ENCODE measurements around the gene DDX24.

DNA sequence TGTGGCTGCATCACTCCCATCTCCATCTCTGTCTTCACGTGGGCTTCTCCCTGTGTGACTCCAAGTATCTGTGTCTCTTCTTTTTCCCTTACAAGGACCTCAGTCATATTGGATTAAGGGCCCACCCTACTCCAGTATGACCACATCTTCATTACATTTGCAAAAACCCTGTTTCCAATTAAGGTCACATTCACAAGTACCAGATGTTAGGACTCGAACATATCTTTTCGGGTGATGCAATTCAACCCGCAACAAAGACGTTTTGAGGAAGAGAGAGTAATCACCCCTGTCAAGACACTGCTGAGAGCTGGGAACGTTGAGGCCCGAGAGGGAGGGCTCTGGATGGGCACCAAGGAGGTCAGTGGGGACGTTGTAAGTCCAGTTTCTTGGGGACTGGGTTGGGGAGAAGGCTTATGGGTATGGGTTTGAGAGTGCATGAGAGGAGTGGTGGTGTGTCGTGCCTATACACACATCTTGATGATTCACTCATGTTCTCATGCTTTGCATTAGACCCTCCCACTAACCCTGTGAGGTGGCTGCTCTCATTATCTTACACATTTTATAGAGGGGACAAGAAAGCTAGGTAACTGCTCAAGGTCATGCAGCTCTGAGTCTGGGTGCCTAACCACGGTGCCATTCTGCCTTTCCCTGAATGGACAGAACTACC, 17.5 kb upstream of the DDX24 start:
- TF ChIP-seq, protein P1, sequence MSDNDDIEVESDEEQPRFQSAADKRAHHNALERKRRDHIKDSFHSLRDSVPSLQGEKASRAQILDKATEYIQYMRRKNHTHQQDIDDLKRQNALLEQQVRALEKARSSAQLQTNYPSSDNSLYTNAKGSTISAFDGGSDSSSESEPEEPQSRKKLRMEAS (IDR thresholded peaks at IDR 0.05), result no peak
- TF ChIP-seq RAD21 (IDR thresholded peaks at IDR 0.05; ENCODE audit: low read depth) (no peak), CEBPB (IDR thresholded peaks at IDR 0.05) (no peak)
- TF ChIP-seq, protein P2, sequence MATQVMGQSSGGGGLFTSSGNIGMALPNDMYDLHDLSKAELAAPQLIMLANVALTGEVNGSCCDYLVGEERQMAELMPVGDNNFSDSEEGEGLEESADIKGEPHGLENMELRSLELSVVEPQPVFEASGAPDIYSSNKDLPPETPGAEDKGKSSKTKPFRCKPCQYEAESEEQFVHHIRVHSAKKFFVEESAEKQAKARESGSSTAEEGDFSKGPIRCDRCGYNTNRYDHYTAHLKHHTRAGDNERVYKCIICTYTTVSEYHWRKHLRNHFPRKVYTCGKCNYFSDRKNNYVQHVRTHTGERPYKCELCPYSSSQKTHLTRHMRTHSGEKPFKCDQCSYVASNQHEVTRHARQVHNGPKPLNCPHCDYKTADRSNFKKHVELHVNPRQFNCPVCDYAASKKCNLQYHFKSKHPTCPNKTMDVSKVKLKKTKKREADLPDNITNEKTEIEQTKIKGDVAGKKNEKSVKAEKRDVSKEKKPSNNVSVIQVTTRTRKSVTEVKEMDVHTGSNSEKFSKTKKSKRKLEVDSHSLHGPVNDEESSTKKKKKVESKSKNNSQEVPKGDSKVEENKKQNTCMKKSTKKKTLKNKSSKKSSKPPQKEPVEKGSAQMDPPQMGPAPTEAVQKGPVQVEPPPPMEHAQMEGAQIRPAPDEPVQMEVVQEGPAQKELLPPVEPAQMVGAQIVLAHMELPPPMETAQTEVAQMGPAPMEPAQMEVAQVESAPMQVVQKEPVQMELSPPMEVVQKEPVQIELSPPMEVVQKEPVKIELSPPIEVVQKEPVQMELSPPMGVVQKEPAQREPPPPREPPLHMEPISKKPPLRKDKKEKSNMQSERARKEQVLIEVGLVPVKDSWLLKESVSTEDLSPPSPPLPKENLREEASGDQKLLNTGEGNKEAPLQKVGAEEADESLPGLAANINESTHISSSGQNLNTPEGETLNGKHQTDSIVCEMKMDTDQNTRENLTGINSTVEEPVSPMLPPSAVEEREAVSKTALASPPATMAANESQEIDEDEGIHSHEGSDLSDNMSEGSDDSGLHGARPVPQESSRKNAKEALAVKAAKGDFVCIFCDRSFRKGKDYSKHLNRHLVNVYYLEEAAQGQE (IDR thresholded peaks at IDR 0.05; ENCODE audit: low read depth), result no peak

Data from Ishikawa (cell line).